ENCODE results near the gene MBD2.
"Not testable (repeated sequence)": the region's sequence is repeated elsewhere in the genome, so short reads cannot be mapped to it uniquely, and the experiment has no call there.

Gene MBD2

GRCh38 chr18:54224379-54225014, at the start of gene MBD2:
MBD2 (minus strand) TSS chr18:54224669; CDS start chr18:54224559, 110 bp downstream.
- DNase-seq: peak; percentile 97

GRCh38 chr18:54269893-54270844, 45.7 kb upstream of the MBD2 start:
- peak; percentile 82 for DNase-seq

- no peak for DNase-seq
Measured at GRCh38 chr18:54268751-54269150, 44.3 kb upstream of the MBD2 start.

- no peak for DNase-seq
Measured at GRCh38 chr18:54267701-54268100, 43.2 kb upstream of the MBD2 start.

GRCh38 chr18:54263904-54264336, 39.5 kb upstream of the MBD2 start:
- peak; percentile 94 for DNase-seq

GRCh38 chr18:54261894-54262293, 37.4 kb upstream of the MBD2 start:
- peak; percentile 87 for DNase-seq

- peak; percentile 47 for DNase-seq
Measured at GRCh38 chr18:54260396-54261072, 36.1 kb upstream of the MBD2 start.

- not testable (repeated sequence) for DNase-seq
Measured at GRCh38 chr18:54257818-54258217, 33.3 kb upstream of the MBD2 start.

- no peak for DNase-seq
Measured at GRCh38 chr18:54257015-54257414, 32.5 kb upstream of the MBD2 start.

- DNase-seq: no peak
Measured at GRCh38 chr18:54255141-54255540, 30.7 kb upstream of the MBD2 start.

GRCh38 chr18:54254265-54254758, 29.8 kb upstream of the MBD2 start:
- no peak for DNase-seq

GRCh38 chr18:54251606-54252390, 27.3 kb upstream of the MBD2 start:
- DNase-seq: no peak

GRCh38 chr18:54250846-54251261, 26.4 kb upstream of the MBD2 start:
- DNase-seq: peak; percentile 29

GRCh38 chr18:54247511-54248175, 23.2 kb upstream of the MBD2 start:
- no peak for DNase-seq

- DNase-seq: no peak
Measured at GRCh38 chr18:54242327-54242726, 17.9 kb upstream of the MBD2 start.

GRCh38 chr18:54241483-54241882, 17.0 kb upstream of the MBD2 start:
- DNase-seq: no peak

GRCh38 chr18:54240629-54241107, 16.2 kb upstream of the MBD2 start:
- no peak for DNase-seq

- DNase-seq: no peak
Measured at GRCh38 chr18:54239601-54240000, 15.1 kb upstream of the MBD2 start.

- DNase-seq: no peak
Measured at GRCh38 chr18:54239091-54239490, 14.6 kb upstream of the MBD2 start.

GRCh38 chr18:54238173-54238936, 13.9 kb upstream of the MBD2 start:
- DNase-seq: no peak

- no peak for DNase-seq
Measured at GRCh38 chr18:54235871-54236270, 11.4 kb upstream of the MBD2 start.
